Neural cell (in vitro differentiated cells): ENCODE measurements around the gene ZNF324. TPM values are rescaled to one million over a fixed set of nuclear protein-coding genes. Genes with fewer than 3 reads are reported as not detected.
A peak's percentile ranks its signal among the peaks of the same experiment; 100 is the strongest.

Experiments used
- H2AFZ ChIP-seq: fragments of 200-600, 300-800 bp; sonication (generic), shearing (Covaris generic); 2 replicates; pipeline ENCODE4 v1.6.0; 2014; ENCODE audit warnings: low read depth, mild to moderate bottlenecking, antibody characterized with exemption, low read length, moderate library complexity
- H3F3A ChIP-seq: fragments of 200-600 bp; shearing (Covaris generic); 2 replicates; pipeline ENCODE4 v1.6.1; 2016; ENCODE audit warnings: mild to moderate bottlenecking, moderate library complexity, mixed read lengths, antibody characterized with exemption, low read length; ENCODE audit not compliant: insufficient read depth, poor library complexity, severe bottlenecking
- H3K27ac ChIP-seq: fragments of 200-600, 300-800 bp; sonication (generic), shearing (Covaris generic); 2 replicates; pipeline ENCODE4 v1.5.1; 2014; ENCODE audit warnings: mild to moderate bottlenecking, low read length, moderate library complexity
- H3K27me3 ChIP-seq: fragments of 300-800, 200-600 bp; sonication (generic), shearing (Covaris generic); 2 replicates; pipeline ENCODE4 v1.6.0; 2014; ENCODE audit warnings: mild to moderate bottlenecking, low read depth, low read length, moderate library complexity; ENCODE audit not compliant: insufficient read depth
- H3K36me3 ChIP-seq: fragments of 300-800, 200-600 bp; sonication (generic), shearing (Covaris generic); 2 replicates; pipeline ENCODE4 v1.5.1; 2014; ENCODE audit warnings: mild to moderate bottlenecking, antibody characterized with exemption, low read length, moderate library complexity; ENCODE audit not compliant: insufficient read depth
- H3K4me2 ChIP-seq: fragments of 300-800, 200-600 bp; sonication (generic), shearing (Covaris generic); 2 replicates; pipeline ENCODE4 v1.6.0; 2014; ENCODE audit warnings: mild to moderate bottlenecking, low read length
- H3K4me3 ChIP-seq: fragments of 300-800, 200-600 bp; sonication (generic), shearing (Covaris generic); 2 replicates; pipeline ENCODE4 v1.5.1; 2014; ENCODE audit warnings: mild to moderate bottlenecking, low read length, moderate library complexity
- H3K79me2 ChIP-seq: fragments of 200-600 bp; shearing (Covaris generic); replicated peaks from 2 replicates; pipeline ENCODE4 v1.6.0; 2014; ENCODE audit warnings: mild to moderate bottlenecking, low read length, moderate library complexity; ENCODE audit not compliant: insufficient read depth
- H3K9ac ChIP-seq: fragments of 300-800, 200-600 bp; sonication (generic), shearing (Covaris generic); 2 replicates; pipeline ENCODE4 v1.6.1; 2016; ENCODE audit warnings: mild to moderate bottlenecking, low read length, mixed read lengths
- H3K9me2 ChIP-seq: fragments of 200-600 bp; shearing (Covaris generic); 2 replicates; pipeline ENCODE4 v1.6.1; 2016; ENCODE audit warnings: mild to moderate bottlenecking, low read length, mixed read lengths; ENCODE audit not compliant: insufficient read depth
- H3K9me3 ChIP-seq: fragments of 200-600, 300-800 bp; sonication (generic), shearing (Covaris generic); 2 replicates; pipeline ENCODE4 v1.6.1; 2016; ENCODE audit warnings: mild to moderate bottlenecking, mixed run types, low read length, moderate library complexity, mixed read lengths
- H4K20me1 ChIP-seq: fragments of 200-600 bp; shearing (Covaris generic); 2 replicates; pipeline ENCODE4 v1.6.1; 2016; ENCODE audit warnings: mild to moderate bottlenecking, mixed run types; ENCODE audit not compliant: insufficient read depth
- EP300 ChIP-seq: fragments of 450-650 bp; conservative IDR thresholded peaks from 2 replicates; pipeline ENCODE4 v1.6.1; 2014; ENCODE audit warnings: antibody characterized with exemption, mild to moderate bottlenecking, moderate library complexity; ENCODE audit not compliant: poor library complexity, severe bottlenecking
- EZH2 ChIP-seq: fragments of 200-600, 300-800 bp; shearing (Covaris generic), sonication (generic); IDR thresholded peaks from 2 replicates; pipeline ENCODE4 v1.6.1; 2014; ENCODE audit warnings: antibody characterized with exemption, low read length, borderline replicate concordance, mild to moderate bottlenecking; ENCODE audit not compliant: insufficient read depth, poor library complexity, severe bottlenecking
- MXI1 ChIP-seq: fragments of 450-650 bp; conservative IDR thresholded peaks from 2 replicates; pipeline ENCODE4 v1.6.1; 2014; ENCODE audit warnings: antibody characterized with exemption, mild to moderate bottlenecking; ENCODE audit not compliant: poor library complexity, severe bottlenecking
- POLR2AphosphoS5 ChIP-seq: IDR thresholded peaks from 2 replicates; pipeline ENCODE4 v1.6.1; 2012
- RAD21 ChIP-seq: fragments of 450-650 bp; conservative IDR thresholded peaks from 2 replicates; pipeline ENCODE4 v1.6.1; 2014; ENCODE audit warnings: antibody characterized with exemption, mild to moderate bottlenecking, moderate library complexity
- SMC3 ChIP-seq: fragments of 450-650 bp; conservative IDR thresholded peaks from 2 replicates; pipeline ENCODE4 v1.6.1; 2014; ENCODE audit warnings: antibody characterized with exemption, mild to moderate bottlenecking, moderate library complexity; ENCODE audit not compliant: poor library complexity
- TAF1 ChIP-seq: IDR thresholded peaks from 2 replicates; pipeline ENCODE4 v1.6.1; 2012; ENCODE audit warnings: low read depth
- polyA plus RNA-seq: library from polyadenylated mRNA; depleted of rRNA; stranded (reverse); fragments of >200 nt; gene quantifications from 2 replicates; pipeline ENCODE4 v1.2.3, GENCODE V29; 2014
- TF ChIP-seq, protein P1 (sequence below): IDR thresholded peaks from 2 replicates; pipeline ENCODE4 v1.6.1; 2012; ENCODE audit warnings: borderline replicate concordance
- TF ChIP-seq, protein P2 (sequence below): fragments of 450-650 bp; IDR thresholded peaks from 2 replicates; pipeline ENCODE4 v1.5.1; 2014; ENCODE audit warnings: antibody characterized with exemption, mild to moderate bottlenecking, moderate library complexity; ENCODE audit not compliant: poor library complexity, severe bottlenecking

The ZNF324 gene
- polyA plus RNA-seq, 1 donor from 2014 or later, result 12.5 TPM

DNA sequence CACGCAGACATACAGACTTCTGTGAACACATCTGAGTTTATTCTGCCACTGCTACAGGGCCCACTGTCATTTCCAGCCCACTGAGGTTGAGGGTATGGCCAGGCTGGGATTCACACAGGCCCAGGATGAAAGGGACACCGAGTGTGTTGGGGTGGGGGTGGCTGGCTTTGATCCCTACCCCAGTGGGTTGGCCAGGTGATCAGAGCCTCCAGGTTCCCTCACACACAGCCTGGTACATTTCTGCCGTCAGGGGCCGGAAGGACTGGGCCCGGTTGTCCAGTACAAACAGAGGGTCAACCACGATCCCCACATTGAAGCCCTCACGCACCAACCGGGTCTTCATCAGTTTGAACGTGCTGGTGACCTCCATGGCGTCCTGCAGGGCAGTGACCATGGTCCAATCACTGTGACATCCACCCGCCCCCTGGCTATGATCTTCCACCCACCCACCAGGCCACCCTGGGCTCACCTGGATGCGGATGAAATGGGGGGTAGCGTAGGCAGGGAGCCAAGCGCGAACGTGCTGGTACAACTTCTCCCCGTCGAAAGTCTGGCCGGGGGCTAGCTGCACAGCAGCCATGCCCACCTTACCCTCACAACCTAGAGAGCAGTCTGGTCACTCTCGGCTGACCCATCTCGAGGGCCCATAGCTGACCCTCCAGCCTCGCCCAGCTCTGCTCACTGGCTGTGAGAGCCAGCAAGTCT lies 31.6 kb downstream of the ZNF324 start:
- Histone ChIP-seq H2AFZ (peak overlapping the region; percentile 62), H3F3A (no peaks in the 10 kb centered on the region), H3K79me2 (no peaks in the 10 kb centered on the region), H3K36me3 (no peaks in the 10 kb centered on the region), H3K4me3 (peak overlapping the region; percentile 68), H3K9me3 (no peaks in the 10 kb centered on the region), H4K20me1 (no peaks in the 10 kb centered on the region), H3K27me3 (no peaks in the 10 kb centered on the region), H3K4me2 (no peak overlapping the region), H3K9me2 (no peaks in the 10 kb centered on the region), H3K9ac (peak overlapping the region; percentile 67), H3K27ac (no peak overlapping the region)
- TF ChIP-seq POLR2AphosphoS5 (no peak), MXI1 (no peak), TAF1 (no peak), SMC3 (no peak), EP300 (no peak), RAD21 (no peak)
- TF ChIP-seq, protein P1, sequence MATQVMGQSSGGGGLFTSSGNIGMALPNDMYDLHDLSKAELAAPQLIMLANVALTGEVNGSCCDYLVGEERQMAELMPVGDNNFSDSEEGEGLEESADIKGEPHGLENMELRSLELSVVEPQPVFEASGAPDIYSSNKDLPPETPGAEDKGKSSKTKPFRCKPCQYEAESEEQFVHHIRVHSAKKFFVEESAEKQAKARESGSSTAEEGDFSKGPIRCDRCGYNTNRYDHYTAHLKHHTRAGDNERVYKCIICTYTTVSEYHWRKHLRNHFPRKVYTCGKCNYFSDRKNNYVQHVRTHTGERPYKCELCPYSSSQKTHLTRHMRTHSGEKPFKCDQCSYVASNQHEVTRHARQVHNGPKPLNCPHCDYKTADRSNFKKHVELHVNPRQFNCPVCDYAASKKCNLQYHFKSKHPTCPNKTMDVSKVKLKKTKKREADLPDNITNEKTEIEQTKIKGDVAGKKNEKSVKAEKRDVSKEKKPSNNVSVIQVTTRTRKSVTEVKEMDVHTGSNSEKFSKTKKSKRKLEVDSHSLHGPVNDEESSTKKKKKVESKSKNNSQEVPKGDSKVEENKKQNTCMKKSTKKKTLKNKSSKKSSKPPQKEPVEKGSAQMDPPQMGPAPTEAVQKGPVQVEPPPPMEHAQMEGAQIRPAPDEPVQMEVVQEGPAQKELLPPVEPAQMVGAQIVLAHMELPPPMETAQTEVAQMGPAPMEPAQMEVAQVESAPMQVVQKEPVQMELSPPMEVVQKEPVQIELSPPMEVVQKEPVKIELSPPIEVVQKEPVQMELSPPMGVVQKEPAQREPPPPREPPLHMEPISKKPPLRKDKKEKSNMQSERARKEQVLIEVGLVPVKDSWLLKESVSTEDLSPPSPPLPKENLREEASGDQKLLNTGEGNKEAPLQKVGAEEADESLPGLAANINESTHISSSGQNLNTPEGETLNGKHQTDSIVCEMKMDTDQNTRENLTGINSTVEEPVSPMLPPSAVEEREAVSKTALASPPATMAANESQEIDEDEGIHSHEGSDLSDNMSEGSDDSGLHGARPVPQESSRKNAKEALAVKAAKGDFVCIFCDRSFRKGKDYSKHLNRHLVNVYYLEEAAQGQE, result no peak

DNA sequence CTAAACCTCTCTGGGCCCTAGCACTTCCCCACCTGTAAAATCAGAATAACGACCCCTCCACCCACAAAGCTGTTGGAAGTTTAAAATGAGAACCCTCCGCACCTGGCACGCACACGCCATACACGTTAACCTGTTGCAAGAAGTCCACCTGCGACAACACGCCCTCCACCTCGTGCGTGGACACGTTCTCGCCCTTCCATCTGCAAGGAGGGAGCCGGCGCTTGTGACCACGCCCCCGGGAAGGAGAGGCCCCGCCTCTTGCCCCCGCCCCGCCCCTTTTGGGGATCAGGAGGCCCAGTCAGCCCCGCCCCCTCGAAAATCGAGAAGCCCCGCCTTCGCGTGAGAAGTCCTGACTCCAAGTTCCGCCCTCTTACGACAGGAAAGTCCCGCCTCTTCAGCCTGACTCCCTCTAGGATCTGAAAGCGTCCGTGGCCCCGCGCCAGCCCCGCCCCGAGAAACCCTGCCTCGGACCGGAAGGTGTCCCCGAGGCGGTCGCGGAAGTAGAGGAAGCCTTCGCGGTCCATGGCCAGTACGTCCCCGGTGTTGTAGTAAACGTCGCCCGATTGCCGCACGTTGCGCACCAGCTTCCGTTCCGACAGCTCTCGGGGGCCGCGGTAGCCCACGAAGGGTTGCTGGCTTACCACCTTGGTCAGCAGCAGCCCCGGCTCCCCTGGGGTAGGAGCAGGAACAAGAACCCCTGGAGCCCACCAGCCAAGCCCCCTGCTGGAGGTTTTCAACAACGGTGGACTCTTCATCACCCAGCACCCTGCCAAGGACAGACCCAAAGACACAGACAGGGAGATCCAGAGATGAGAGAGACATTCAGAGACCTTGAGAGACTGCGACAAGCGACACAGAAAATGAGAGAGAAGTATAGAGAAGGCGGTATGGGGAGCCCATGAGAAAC lies 32.4 kb downstream of the ZNF324 start:
- Histone ChIP-seq H3K27me3 (no peaks in the 10 kb centered on the region), H3K9ac (peak overlapping the region; percentile 67), H4K20me1 (no peaks in the 10 kb centered on the region), H3K79me2 (no peaks in the 10 kb centered on the region), H3K27ac (peak overlapping the region; percentile 66), H3K4me2 (peak overlapping the region; percentile 58), H2AFZ (peak overlapping the region; percentile 62), H3K4me3 (peak overlapping the region; percentile 68), H3K36me3 (no peaks in the 10 kb centered on the region), H3K9me3 (no peaks in the 10 kb centered on the region), H3K9me2 (no peaks in the 10 kb centered on the region), H3F3A (no peaks in the 10 kb centered on the region)
- TF ChIP-seq SMC3 (peak; percentile 54), EZH2 (no peak), TAF1 (peak; percentile 66), POLR2AphosphoS5 (peak; percentile 74), RAD21 (peak; percentile 25), MXI1 (peak; percentile 65), EP300 (peak; percentile 67)
- TF ChIP-seq, protein P1, result peak; percentile 76
- TF ChIP-seq, protein P2, sequence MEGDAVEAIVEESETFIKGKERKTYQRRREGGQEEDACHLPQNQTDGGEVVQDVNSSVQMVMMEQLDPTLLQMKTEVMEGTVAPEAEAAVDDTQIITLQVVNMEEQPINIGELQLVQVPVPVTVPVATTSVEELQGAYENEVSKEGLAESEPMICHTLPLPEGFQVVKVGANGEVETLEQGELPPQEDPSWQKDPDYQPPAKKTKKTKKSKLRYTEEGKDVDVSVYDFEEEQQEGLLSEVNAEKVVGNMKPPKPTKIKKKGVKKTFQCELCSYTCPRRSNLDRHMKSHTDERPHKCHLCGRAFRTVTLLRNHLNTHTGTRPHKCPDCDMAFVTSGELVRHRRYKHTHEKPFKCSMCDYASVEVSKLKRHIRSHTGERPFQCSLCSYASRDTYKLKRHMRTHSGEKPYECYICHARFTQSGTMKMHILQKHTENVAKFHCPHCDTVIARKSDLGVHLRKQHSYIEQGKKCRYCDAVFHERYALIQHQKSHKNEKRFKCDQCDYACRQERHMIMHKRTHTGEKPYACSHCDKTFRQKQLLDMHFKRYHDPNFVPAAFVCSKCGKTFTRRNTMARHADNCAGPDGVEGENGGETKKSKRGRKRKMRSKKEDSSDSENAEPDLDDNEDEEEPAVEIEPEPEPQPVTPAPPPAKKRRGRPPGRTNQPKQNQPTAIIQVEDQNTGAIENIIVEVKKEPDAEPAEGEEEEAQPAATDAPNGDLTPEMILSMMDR, result peak; percentile 57
